Muscle layer of duodenum (tissue), 2 donors: Measurements from ENCODE around the gene NKAPD1.
"Not testable (repeated sequence)": the region's sequence is repeated elsewhere in the genome, so short reads cannot be mapped to it uniquely, and the experiment has no call there.

Experiments used
- H3K27ac ChIP-seq: one replicate; pipeline ENCODE4 v1.7.0; 2013; ENCODE audit warnings: mild to moderate bottlenecking, low read length
- H3K27me3 ChIP-seq: one replicate; pipeline ENCODE4 v1.7.0; 2013; ENCODE audit warnings: low read depth, mild to moderate bottlenecking, control low read depth, low read length
- H3K36me3 ChIP-seq, 2 donors: one replicate each; pipeline ENCODE4 v1.7.0; 2013; ENCODE audit warnings: low read length in 2 of 2, control low read depth in 1 of 2, mild to moderate bottlenecking in 1 of 2; ENCODE audit not compliant: insufficient read depth in 2 of 2, control insufficient read depth in 1 of 2
- H3K4me1 ChIP-seq, 2 donors: one replicate each; pipeline ENCODE4 v1.7.0; 2013; ENCODE audit warnings: low read length in 2 of 2, mild to moderate bottlenecking in 2 of 2, control low read depth in 1 of 2, moderate library complexity in 1 of 2; ENCODE audit not compliant: insufficient read depth in 2 of 2, control insufficient read depth in 1 of 2
- H3K4me3 ChIP-seq, 2 donors: one replicate each; pipeline ENCODE4 v1.7.0; 2013; ENCODE audit warnings: low read length in 2 of 2, low read depth in 1 of 2, mild to moderate bottlenecking in 1 of 2
- H3K9me3 ChIP-seq, 2 donors: one replicate each; pipeline ENCODE4 v1.7.0; 2013; ENCODE audit warnings: low read length in 2 of 2, control low read depth in 1 of 2, mild to moderate bottlenecking in 1 of 2; ENCODE audit not compliant: control insufficient read depth in 1 of 2
- donor health status: healthy.

NKAPD1 gene

DNA sequence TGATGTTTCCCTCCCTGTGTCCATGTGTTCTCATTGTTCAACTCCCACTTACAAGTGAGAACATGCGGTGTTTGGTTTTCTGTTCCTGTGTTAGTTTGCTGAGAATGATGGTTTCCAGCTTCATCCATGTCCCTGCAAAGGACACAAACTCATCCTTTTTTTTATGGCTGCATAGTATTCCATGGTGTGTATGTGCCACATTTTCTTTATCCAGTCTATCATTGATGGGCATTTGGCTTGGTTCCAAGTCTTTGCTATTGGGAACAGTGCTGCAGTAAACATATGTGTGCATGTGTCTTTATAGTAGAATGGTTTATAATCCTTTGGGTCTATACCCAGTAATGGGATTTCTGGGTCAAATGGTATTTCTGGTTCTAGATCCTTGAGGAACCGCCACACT lies 27.5 kb upstream of the NKAPD1 start:
- H3K27ac ChIP-seq, H3K9me3 ChIP-seq, H3K27me3 ChIP-seq, H3K4me3 ChIP-seq, H3K4me1 ChIP-seq: not testable (repeated sequence)
- peaks cover 23 to 42% of the 10 kb centered on the region in 2 donors for H3K36me3 ChIP-seq

DNA sequence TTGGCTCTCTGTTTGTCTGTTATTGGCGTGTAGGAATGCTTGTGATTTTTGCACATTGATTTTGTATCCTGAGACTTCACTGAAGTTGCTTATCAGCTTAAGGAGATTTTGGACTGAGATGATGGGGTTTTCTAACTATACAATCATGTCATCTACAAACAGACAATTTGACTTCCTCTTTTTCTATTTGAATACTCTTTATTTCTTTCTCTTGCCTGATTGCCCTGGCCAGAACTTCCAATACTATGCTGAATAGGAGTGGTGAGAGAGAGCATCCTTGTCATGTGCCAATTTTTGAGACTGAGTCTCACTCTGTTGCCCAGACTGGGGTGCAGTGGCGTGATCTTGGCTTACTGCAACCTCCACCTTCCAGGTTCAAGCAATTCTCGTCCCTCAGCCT lies 25.8 kb upstream of the NKAPD1 start:
- not testable (repeated sequence) for H3K27me3 ChIP-seq, H3K27ac ChIP-seq, H3K9me3 ChIP-seq, H3K4me3 ChIP-seq, H3K4me1 ChIP-seq
- H3K36me3 ChIP-seq = peaks cover 27 to 47% of the 10 kb centered on the region in 2 donors

DNA sequence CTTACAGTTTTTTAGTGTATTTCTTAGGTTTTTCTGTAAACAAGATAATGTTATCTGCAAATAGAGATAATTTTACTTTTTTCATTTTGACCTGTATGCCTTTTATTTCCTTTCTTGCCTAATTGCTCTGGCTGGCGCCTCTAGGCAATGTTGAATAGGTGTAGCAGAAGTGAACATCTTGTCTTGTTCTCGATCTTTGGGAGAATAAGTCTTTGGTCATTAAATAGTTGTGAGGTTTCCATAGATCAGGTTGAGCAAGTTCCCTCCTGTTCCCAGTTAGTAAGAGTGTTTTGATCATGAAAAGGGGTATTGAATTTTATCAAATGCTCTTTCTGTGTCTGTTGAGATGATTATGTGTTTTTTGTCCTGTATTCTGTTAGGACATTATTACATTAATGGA lies 24.3 kb upstream of the NKAPD1 start:
- Histone ChIP-seq H3K4me3 (no peak overlapping the region), H3K27ac (no peak overlapping the region), H3K27me3 (no peaks in the 10 kb centered on the region), H3K9me3 (no peaks in the 10 kb centered on the region), H3K36me3 (peaks cover 31 to 54% of the 10 kb centered on the region in 2 donors), H3K4me1 (no peaks in the 10 kb centered on the region)

DNA sequence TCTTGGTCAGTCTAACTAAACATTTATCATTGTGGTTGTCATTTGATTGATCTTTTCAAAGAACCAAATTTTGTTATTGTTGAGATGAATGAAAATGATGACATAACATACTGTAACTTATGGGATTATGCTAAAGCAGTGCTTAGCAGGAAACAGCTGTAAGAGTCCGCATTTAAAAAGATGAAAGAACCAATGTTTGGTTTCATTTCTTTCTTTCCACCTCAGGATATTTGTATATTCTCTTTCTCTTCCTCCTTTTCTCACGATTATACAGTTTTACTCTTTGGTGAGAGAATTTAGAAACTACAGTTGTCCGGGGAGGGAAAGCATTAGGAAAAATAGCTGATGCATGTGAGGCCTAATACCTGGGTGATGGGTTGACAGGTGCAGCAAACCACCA lies 23.4 kb upstream of the NKAPD1 start:
- Histone ChIP-seq H3K27ac (no peak overlapping the region), H3K4me3 (no peak overlapping the region), H3K9me3 (no peaks in the 10 kb centered on the region), H3K4me1 (no peaks in the 10 kb centered on the region), H3K27me3 (no peaks in the 10 kb centered on the region), H3K36me3 (peaks cover 26 to 48% of the 10 kb centered on the region in 2 donors)

GRCh38 chr11:112051768-112052167 lies 22.3 kb upstream of the NKAPD1 start:
- Histone ChIP-seq H3K9me3 (no peaks in the 10 kb centered on the region), H3K4me1 (no peaks in the 10 kb centered on the region), H3K27ac (no peak overlapping the region), H3K4me3 (no peak overlapping the region), H3K36me3 (peaks cover 23 to 54% of the 10 kb centered on the region in 2 donors), H3K27me3 (no peaks in the 10 kb centered on the region)

GRCh38 chr11:112057170-112057569 lies 16.9 kb upstream of the NKAPD1 start:
- H3K36me3 ChIP-seq = peaks cover 21 to 69% of the 10 kb centered on the region in 2 donors

DNA sequence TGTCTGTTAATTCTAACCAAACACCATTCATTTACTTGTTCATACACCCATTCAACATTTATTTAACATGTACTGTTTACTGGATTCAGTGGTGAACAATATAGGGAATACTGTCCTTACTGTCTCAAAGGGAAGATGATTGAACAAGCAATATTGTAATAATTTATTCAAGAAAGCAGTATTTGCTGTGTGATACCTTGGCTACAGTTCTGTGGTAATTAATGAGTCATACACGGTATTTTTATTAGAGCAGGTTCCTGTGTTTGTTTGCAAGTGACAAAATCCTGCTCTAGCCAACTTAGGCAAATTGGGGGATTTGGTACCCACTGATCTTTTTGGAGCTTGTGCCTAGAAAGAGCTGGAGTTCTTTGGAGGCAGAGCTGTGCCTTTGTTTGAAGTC lies 16.0 kb upstream of the NKAPD1 start:
- H3K4me1 ChIP-seq = no peaks in the 10 kb centered on the region
- H3K27ac ChIP-seq = no peak overlapping the region
- no peak overlapping the region for H3K4me3 ChIP-seq
- peaks cover 20 to 71% of the 10 kb centered on the region in 2 donors for H3K36me3 ChIP-seq
- no peaks in the 10 kb centered on the region for H3K27me3 ChIP-seq
- H3K9me3 ChIP-seq = no peaks in the 10 kb centered on the region

More at GRCh38 chr11:112057170-112057569, 16.9 kb upstream of the NKAPD1 start:
- Histone ChIP-seq H3K9me3 (no peaks in the 10 kb centered on the region), H3K4me3 (no peak overlapping the region), H3K27me3 (no peaks in the 10 kb centered on the region), H3K4me1 (no peaks in the 10 kb centered on the region), H3K27ac (no peak overlapping the region)

DNA sequence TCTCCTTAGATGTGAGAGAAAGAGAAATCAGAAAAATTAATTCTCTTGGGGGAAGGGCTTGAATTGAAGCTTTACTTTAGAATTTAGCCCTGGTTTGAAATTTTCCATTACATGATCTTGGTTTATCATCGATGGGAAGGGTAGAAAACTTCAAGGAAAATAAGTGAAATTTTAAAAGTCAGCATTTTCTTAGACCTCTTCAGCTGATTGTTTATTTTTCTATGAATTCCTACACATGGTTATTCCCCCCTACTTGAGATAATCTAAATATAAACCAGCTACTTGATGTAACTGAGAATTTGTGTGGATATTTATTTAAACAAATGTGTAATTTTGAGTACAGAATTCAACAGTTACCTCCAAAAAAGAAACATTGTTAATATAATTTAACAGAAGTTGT lies 11.2 kb upstream of the NKAPD1 start:
- Histone ChIP-seq H3K27me3 (no peaks in the 10 kb centered on the region), H3K9me3 (no peaks in the 10 kb centered on the region), H3K4me3 (no peak overlapping the region), H3K36me3 (peaks cover 14 to 42% of the 10 kb centered on the region in 2 donors), H3K27ac (no peak overlapping the region), H3K4me1 (no peaks in the 10 kb centered on the region)

- Histone ChIP-seq H3K4me3 (no peak overlapping the region), H3K27ac (no peak overlapping the region), H3K27me3 (no peaks in the 10 kb centered on the region), H3K4me1 (peaks cover 10 to 12% of the 10 kb centered on the region in 2 donors), H3K36me3 (peaks cover 51 to 67% of the 10 kb centered on the region in 2 donors), H3K9me3 (no peaks in the 10 kb centered on the region)
These were observed 8.6 kb downstream of the NKAPD1 start for GRCh38 chr11:112082729-112083128.

- Histone ChIP-seq H3K9me3 (no peaks in the 10 kb centered on the region), H3K4me1 (peaks cover 14 to 35% of the 10 kb centered on the region in 2 donors), H3K4me3 (peak overlapping the region; percentile 94 to 97), H3K27me3 (no peaks in the 10 kb centered on the region), H3K27ac (peak overlapping the region; percentile 91), H3K36me3 (peaks cover 48 to 69% of the 10 kb centered on the region in 2 donors)
These were observed 11.8 kb downstream of the NKAPD1 start for GRCh38 chr11:112085822-112086421.

DNA sequence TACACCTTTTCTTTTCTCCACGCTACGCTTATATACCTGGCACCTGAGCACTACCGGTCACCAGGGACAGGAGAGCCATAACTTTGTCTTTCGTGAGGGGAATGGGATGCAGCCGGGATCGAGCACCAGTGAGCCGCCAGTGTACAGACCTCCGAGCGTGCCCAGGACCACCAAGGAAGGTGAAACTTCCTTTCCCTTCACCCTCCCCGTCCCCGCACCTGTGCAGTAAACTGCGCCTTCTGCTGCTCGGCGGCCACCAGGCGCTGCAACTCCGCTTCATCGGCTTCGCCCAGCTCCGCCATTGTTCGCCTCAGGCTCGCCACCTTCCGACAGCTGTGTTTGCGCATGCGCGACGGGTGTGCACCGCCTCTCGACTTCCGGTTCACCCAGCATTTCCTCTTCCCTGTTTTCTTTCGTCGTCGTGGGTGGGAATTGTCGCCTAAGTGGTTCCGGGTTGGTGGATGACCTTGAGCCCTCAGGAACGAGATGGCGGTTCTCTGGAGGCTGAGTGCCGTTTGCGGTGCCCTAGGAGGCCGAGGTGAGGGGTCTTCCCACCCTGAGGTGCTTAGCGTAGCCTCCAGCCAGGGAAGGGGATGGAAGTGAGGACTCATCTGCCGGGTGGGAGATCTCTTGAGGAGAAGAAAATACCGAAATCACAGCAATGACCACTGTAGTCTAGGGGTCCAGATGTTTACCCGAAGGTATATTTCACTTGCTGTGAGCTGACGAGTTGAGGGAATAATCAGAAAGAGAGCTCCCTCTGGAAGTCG lies 12.5 kb downstream of the NKAPD1 start, which contains the start of the genes SDHD and TIMM8B:
TSS of gene SDHD (plus strand) at position 452 of the 770 bp plus-strand sequence. CDS start at position 487, 35 bp downstream.
TSS of gene TIMM8B (minus strand) at position 335 of the 770 bp plus-strand sequence. CDS start at position 302, 33 bp downstream.
- Histone ChIP-seq H3K4me1 (peaks cover 14 to 35% of the 10 kb centered on the region in 2 donors), H3K36me3 (peaks cover 51 to 69% of the 10 kb centered on the region in 2 donors), H3K4me3 (peak within 1 kb of the TSS; percentile 94 to 97), H3K27ac (peak within 1 kb of the TSS; percentile 91), H3K9me3 (no peaks in the 10 kb centered on the region), H3K27me3 (no peaks in the 10 kb centered on the region)
